GM18861 (cell line): Measurements from ENCODE around the gene LRRC2.
"Not testable (repeated sequence)": the region's sequence is repeated elsewhere in the genome, so short reads cannot be mapped to it uniquely, and the experiment has no call there.

ENCODE experiments used
- ATAC-seq: cut with Tn5 transposase; IDR thresholded peaks from one replicate; pipeline ENCODE4 v1.9.1; 2021; ENCODE audit not compliant: unreplicated experiment

Gene LRRC2

DNA sequence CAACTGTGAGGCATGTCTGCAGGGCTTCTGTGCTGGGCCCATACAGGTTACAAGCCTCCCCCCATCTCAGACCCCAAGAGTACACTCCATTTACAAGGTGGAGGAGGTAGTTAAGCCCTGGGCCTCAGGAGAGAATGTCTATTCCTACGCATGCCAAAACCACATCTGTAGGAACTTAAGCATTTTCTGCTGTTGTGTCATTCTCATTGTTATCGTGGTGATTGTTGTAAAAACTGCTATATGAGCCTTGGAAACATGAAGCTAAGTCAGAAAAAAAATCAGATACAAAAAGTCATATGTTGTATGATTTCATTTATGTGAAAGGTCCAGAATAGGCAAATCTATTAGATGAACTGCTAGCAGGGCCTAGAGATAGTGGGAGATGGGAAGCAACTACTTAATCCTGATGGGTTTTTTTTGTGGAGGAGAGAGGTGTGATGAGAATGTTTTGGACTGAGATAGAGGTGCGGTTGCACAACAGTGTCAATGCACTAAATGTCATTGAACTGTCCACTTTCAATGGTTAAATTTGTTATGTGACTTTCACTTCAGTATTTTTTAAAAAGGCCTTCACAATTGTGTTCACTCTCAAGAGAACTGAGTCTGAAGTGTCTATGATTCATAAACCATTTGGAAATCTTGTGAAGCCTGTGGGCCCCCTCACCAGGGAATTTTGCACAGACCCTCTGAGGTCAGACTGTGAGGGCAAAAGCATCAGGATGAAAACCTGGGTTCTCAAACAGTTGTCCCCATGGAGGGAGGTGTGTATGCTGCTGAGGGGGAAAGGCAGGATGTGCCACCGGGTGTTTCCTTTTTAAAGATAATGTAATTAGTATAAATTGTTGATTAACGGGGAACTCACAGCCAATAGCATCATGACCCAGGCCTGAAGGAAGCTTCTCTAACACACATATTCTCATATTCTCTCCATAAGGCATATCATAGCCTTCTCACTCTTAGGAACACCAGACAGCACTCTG, 65.2 kb downstream of the LRRC2 start:
- no peak for ATAC-seq

- no peak for ATAC-seq
Measured at GRCh38 chr3:46498916-46499519, 67.1 kb downstream of the LRRC2 start.

DNA sequence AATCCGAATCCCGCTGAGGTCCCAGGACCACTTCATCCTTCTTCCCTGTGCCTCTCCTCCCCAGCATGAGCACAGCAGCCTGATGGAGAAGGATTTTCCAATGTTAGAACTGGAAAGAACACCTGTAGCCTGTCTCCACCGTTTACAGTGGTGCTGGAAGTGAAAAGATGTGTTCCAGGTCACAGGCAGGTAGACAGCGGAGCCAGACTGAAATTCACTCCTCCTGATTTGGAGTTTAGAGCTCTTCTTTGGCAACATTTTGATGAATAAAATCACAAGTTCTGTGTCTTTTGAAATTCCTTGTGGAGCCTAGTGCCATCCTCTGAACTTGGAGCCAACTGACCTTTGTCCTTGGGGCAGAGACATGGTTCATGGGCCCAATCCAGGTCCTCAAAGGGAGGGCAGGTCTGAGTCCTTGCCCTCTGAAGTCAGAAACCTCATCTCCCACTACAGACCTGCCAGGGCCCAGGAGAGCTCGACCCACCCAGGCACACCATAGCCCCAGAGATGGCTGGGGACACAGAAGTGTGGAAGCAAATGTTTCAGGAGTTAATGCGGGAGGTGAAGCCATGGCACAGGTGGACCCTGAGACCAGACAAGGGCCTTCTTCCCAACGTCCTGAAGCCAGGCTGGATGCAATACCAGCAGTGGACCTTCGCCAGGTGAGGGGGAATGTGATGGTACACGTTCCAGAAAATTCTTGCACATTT, 68.4 kb downstream of the LRRC2 start, which contains the start of gene RTP3:
Gene RTP3, plus strand, starts transcription at position 421 of the 710 bp plus-strand sequence. Its CDS starts 87 bp downstream, at position 508.
- ATAC-seq: no peak

DNA sequence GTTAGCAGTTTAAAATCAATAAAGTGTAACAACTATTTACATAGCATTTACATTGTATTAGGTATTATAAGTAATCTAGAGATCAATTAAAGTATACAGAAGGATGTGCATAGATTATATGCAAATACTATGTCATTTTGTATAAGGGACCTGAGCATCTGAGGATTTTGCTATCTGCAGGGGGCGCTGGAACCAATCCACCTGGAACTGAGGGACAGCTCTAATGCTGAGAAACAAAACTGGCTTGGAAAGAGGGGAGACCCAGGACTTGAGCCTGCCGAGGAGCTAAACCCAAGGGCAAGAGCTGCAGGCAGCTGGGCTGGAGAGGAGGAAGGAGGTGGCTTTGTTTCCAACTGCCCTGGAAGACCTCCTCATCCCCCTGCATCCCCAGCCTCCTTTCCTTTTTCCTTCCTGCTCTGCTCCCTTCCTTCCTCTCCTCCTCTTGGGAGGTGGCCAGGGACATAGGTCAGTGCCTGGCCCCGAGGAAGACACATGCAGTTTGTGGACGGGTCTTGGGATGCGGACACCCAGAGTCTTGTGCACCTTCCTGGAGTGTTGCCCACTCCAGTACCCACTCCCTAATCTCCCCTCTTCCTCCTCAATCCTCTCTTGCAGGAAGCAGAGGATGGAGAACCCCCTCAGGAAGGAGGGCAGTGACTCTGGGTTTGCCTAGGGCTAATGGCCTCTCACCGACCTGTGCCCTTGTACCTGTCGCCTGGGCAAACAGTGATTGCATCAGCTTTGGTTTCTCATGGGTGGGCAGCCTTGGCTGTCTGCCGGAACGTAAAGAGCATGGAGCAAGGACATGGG, 69.2 kb downstream of the LRRC2 start:
- no peak for ATAC-seq

- ATAC-seq: no peak
Measured at GRCh38 chr3:46495901-46496456, 70.1 kb downstream of the LRRC2 start.

GRCh38 chr3:46494491-46494890, 71.6 kb downstream of the LRRC2 start:
- not testable (repeated sequence) for ATAC-seq

DNA sequence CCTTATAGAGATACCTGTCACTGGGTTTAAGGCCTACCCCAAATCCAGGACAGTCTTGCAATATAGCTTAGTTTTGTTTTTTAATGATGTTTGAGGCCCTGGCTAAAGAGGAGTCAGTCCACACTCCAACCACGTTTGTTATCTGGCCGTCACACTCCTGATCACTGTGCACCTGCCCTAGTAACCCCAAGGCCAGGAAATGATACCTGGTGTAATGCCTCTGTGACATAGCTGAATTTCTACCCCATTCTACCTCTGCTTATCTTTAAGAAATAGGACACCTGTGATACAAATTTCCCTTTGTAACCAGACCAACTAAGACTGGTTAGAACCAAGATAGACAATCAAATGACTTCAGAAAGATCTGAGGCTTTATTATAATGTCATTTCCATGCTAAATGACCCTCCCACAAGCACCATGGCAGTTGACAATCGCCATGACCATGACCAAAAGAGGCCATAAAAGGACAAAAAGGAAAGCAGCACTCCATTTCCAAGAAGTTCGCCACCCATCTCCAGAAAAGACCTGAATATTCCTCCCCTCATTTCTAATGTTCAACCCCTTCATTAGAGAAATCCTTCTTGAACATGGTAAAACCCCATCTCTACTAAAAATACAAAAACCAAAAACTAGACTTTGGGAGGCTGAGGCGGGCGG, 73.1 kb downstream of the LRRC2 start:
- ATAC-seq: no peak

DNA sequence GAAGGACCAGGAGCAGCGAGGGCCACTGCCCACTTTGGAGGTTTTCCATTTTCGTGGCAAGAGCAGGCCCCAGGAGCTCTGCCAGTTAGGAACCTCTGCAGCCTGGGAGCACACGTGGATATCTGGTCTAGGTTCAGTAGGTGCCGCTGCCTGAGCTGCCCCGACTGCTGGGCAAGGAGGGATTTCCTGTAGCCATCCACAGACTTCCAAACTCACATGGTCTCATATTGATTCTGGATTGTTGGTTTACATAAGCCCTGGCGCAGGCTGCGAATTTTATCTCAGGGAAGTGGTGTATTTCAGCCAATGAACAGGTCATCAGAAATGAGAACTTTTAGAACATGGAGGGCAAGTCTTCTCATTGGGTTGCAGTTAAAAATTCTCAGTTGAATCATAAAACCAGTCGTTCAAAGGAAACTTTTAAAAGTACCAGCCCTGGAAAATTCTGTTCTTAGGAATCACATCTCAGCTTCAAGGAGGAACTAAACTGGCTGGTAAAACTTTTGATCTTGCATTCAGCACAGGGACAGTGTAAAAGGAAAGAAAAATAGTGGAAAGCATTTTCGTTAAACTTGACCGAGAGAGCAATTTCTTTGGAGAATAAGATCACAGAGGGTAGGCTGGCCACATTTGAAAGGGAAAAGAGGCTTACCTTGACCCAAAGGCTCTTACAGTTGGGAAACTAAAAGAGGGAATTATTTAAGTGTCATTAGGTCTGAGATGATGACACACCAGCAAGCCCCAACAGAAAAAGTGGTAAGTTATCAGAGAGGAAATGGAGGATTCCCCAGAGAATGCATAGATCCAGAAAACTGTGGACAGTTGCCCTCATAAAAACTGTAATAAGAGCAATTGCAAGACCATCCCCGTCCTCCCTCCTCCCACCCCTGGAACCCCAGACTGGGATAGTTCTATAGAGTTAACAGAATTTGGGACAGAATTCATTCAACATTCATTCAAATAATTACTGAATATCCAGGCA, 74.7 kb downstream of the LRRC2 start:
- ATAC-seq: no peak

DNA sequence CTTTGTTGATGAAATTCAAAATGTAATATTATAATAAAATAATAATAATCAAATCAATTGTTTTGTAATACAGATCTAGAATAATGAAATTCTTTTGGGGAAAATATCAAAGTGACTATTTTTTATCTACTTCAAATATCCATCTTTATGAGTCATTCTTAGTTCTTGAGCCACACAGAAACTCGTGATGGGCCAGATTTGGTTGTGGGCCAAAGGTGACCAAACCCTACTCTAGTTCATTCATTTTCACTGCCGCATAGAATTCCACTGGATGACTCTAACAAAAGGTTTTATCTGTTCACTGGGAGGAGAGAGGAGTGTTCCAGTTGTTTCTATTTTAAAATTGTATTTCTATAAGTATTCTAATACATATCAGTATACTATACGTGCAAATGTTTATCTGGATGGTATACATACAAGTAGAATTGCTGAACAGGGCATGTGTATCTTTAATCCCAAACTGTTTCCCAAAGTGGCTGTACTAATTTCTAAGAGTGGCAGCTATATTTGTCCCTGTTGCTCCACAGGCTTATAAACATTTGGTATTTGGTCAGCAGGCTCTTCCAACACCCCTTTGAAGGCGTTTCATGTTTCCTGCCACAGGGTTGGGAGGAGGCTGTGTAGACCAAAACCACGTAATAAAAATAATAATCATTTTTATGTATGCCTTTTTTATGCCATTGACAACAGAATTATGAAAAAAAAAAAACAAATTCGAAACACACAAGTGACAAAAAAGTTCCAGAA, 75.6 kb downstream of the LRRC2 start:
- ATAC-seq: no peak

- ATAC-seq: no peak
Measured at GRCh38 chr3:46489875-46490274, 76.2 kb downstream of the LRRC2 start.

DNA sequence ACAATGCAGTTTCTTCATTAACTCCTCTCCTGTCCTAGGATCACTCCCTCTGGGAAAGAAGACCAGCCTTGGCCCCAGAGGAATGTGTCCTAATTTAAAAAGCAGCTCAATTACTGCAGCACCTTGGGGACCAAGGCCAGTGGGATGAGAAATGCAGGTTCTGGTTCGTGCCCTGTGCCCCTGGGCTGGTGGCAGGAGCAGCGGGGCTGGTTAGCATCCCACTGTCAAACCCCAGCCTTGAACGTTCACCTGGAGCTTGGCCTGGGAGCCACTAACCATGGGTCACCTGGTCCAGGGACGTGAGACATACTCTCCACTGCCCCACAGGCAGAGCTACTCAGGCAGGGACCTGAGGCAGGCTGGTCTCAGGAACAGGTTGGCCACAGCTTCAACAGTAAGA, 76.7 kb downstream of the LRRC2 start:
- ATAC-seq: no peak

GRCh38 chr3:46488735-46489361, 77.3 kb downstream of the LRRC2 start:
- ATAC-seq: peak; percentile 82

GRCh38 chr3:46485779-46486175, 80.3 kb downstream of the LRRC2 start:
- ATAC-seq: no peak

GRCh38 chr3:46484911-46485778, 81.0 kb downstream of the LRRC2 start:
- no peak for ATAC-seq

GRCh38 chr3:46484388-46484787, 81.7 kb downstream of the LRRC2 start:
- no peak for ATAC-seq

DNA sequence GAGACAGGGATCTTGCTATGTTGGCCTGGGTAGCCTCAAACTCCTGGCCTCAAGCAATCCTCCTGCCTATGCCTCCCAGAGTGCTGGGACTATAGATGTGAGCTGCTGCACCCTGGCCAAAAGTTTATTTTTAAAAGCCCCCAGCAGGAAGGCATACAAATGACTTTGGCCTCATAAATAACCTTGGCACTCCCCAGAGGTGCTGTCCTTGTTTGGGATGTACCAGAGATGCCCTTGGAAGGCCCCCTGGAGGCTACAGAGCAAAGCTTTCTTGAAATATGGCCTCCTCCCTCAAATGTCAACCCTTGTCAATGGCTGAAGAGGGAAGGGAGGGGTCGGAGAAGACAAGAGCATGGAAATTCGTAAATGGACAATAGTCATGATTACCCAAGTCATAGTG, 82.3 kb downstream of the LRRC2 start:
- no peak for ATAC-seq
